H1 (cell line): ENCODE measurements around the gene DSG2. TPM values are rescaled to one million over a fixed set of nuclear protein-coding genes. Genes with fewer than 3 reads are reported as not detected.
A peak's percentile ranks its signal among the peaks of the same experiment; 100 is the strongest.

Experiments used
- CTCF ChIA-PET: fragments of 300-600 bp; sonication (Branson Sonifier 250); formaldehyde crosslinking; loops from one replicate; lab custom pipeline; 2021; ENCODE audit not compliant: partially characterized antibody; lab: Charles Lee
- POLR2A ChIA-PET: fragments of 300-600 bp; sonication (Branson Sonifier 250); formaldehyde crosslinking; loops from one replicate; lab custom pipeline; 2021; ENCODE audit warnings: inconsistent platforms; ENCODE audit not compliant: partially characterized antibody; lab: Charles Lee
- DNase-seq, 2 experiments: peaks; one replicate each; pipeline versions ENCODE4 v3.0.0 to v3.0.0-alpha.2; 2010 to 2022; ENCODE audit warnings: low spot score in 2 of 2, low read depth in 1 of 2, mixed read lengths in 1 of 2
- FAIRE-seq: peaks from 2 replicates; lab custom pipeline; 2011; peaks lifted over from hg19 to GRCh38; lab: Jason Lieb, UNC
- H2AFZ ChIP-seq: 2 replicates; pipeline ENCODE4 v1.8.1; 2012; ENCODE audit warnings: low read length, inconsistent platforms
- H2AK5ac ChIP-seq: 2 replicates; pipeline ENCODE4 v1.6.1; 2013; ENCODE audit warnings: low read depth, low read length
- H2BK120ac ChIP-seq: replicated peaks from 2 replicates; pipeline ENCODE3; 2013; ENCODE audit warnings: low read depth, low read length, inconsistent platforms
- H2BK12ac ChIP-seq: 2 replicates; pipeline ENCODE4 v1.6.1; 2013; ENCODE audit warnings: low read depth, low read length
- H2BK15ac ChIP-seq: 2 replicates; pipeline ENCODE4 v1.6.1; 2013; ENCODE audit warnings: low read length
- H2BK20ac ChIP-seq: 2 replicates; pipeline ENCODE4 v1.6.1; 2013; ENCODE audit warnings: low read length
- H2BK5ac ChIP-seq: 2 replicates; pipeline ENCODE4 v1.6.1; 2013; ENCODE audit warnings: low read depth, low read length
- H3K14ac ChIP-seq: 2 replicates; pipeline ENCODE4 v1.6.1; 2013; ENCODE audit warnings: inconsistent platforms; ENCODE audit not compliant: insufficient read length
- H3K18ac ChIP-seq: 2 replicates; pipeline ENCODE4 v1.6.1; 2013; ENCODE audit warnings: low read length; ENCODE audit errors: extremely low read depth
- H3K23ac ChIP-seq: 2 replicates; pipeline ENCODE4 v1.6.1; 2013; ENCODE audit warnings: inconsistent platforms; ENCODE audit not compliant: insufficient read length
- H3K23me2 ChIP-seq: 2 replicates; pipeline ENCODE4 v1.6.1; 2013; ENCODE audit warnings: low read depth, low read length
- H3K27ac ChIP-seq: 2 replicates; pipeline ENCODE4 v1.6.1; 2011; ENCODE audit warnings: low read depth, low read length, inconsistent platforms
- H3K27me3 ChIP-seq, 4 experiments: replicated peaks in 1 of 4; 1 replicate in 1 of 4; 2 replicates in 3 of 4; pipeline versions ENCODE4 v1.6.1 to v1.8.1; 2011 to 2013; ENCODE audit warnings: low read length in 3 of 4, mild to moderate bottlenecking in 3 of 4, inconsistent platforms in 2 of 4, mixed read lengths in 2 of 4, moderate library complexity in 1 of 4; ENCODE audit not compliant: control insufficient read depth in 3 of 4, insufficient read depth in 3 of 4; ENCODE audit errors: extremely low read depth in 1 of 4
- H3K36me3 ChIP-seq, 4 experiments: 2 replicates each; pipeline versions ENCODE4 v1.6.1 to v1.8.1; 2011 to 2013; ENCODE audit warnings: mild to moderate bottlenecking in 4 of 4, low read length in 3 of 4, moderate library complexity in 2 of 4, control low read depth in 1 of 4, inconsistent platforms in 1 of 4; ENCODE audit not compliant: insufficient read depth in 4 of 4, control insufficient read depth in 2 of 4
- H3K4ac ChIP-seq: replicated peaks from 2 replicates; pipeline ENCODE3; 2013; ENCODE audit warnings: low read length, low read depth, mixed read lengths, inconsistent platforms; ENCODE audit not compliant: insufficient read length
- H3K4me1 ChIP-seq, 4 experiments: replicated peaks in 1 of 4; 1 replicate in 1 of 4; 2 replicates in 3 of 4; pipeline versions ENCODE4 v1.6.1 to v1.8.1; 2011 to 2013; ENCODE audit warnings: low read length in 3 of 4, inconsistent platforms in 2 of 4, mixed read lengths in 1 of 4; ENCODE audit not compliant: insufficient read depth in 4 of 4, control insufficient read depth in 3 of 4
- H3K4me2 ChIP-seq, 2 experiments: 2 replicates each; pipeline versions ENCODE4 v1.6.1 to v1.8.1; 2011 to 2013; ENCODE audit warnings: low read depth in 2 of 2, low read length in 2 of 2, control low read depth in 1 of 2, inconsistent platforms in 1 of 2, mild to moderate bottlenecking in 1 of 2; ENCODE audit not compliant: insufficient read depth in 1 of 2
- H3K4me3 ChIP-seq, 4 experiments: fragments of 200-600, 300-600 bp in 1 of 4; sonication (generic), shearing (Covaris generic), sonication (Bioruptor Twin) in 1 of 4; 2 replicates each; pipeline versions ENCODE4 v1.5.1 to v1.8.1; 2011 to 2016; ENCODE audit warnings: low read length in 4 of 4, low read depth in 3 of 4, control low read depth in 2 of 4, inconsistent platforms in 2 of 4, mild to moderate bottlenecking in 2 of 4, mixed read lengths in 1 of 4, moderate library complexity in 1 of 4; ENCODE audit not compliant: insufficient read depth in 2 of 4; ENCODE audit errors: extremely low read depth in 1 of 4
- H3K56ac ChIP-seq: replicated peaks from 2 replicates; pipeline ENCODE3; 2013; ENCODE audit warnings: low read depth, mild to moderate bottlenecking, mixed read lengths, low read length, inconsistent platforms; ENCODE audit not compliant: insufficient read length
- H3K79me1 ChIP-seq: 2 replicates; pipeline ENCODE4 v1.6.1; 2013; ENCODE audit warnings: low read depth, low read length, control low read depth
- H3K79me2 ChIP-seq, 2 experiments: 2 replicates each; pipeline versions ENCODE4 v1.6.1 to v1.8.1; 2012 to 2013; ENCODE audit warnings: low read length in 2 of 2, mild to moderate bottlenecking in 2 of 2, inconsistent platforms in 1 of 2; ENCODE audit not compliant: insufficient read depth in 2 of 2, control insufficient read depth in 1 of 2
- H3K9ac ChIP-seq, 4 experiments: replicated peaks in 1 of 4; 1 replicate in 1 of 4; 2 replicates in 3 of 4; pipeline versions ENCODE4 v1.6.1 to v1.8.1; 2011 to 2013; ENCODE audit warnings: low read depth in 3 of 4, low read length in 3 of 4, control low read depth in 2 of 4, mild to moderate bottlenecking in 2 of 4, moderate library complexity in 2 of 4, inconsistent platforms in 1 of 4; ENCODE audit errors: extremely low read depth in 1 of 4
- H3K9me3 ChIP-seq, 2 experiments: 2 replicates each; pipeline versions ENCODE4 v1.6.1 to v1.8.1; 2012 to 2013; ENCODE audit warnings: mild to moderate bottlenecking in 2 of 2, moderate library complexity in 2 of 2, control low read depth in 1 of 2, inconsistent platforms in 1 of 2, low read depth in 1 of 2, low read length in 1 of 2, mixed read lengths in 1 of 2; ENCODE audit not compliant: insufficient read depth in 2 of 2
- H4K20me1 ChIP-seq, 2 experiments: replicated peaks in 1 of 2; 2 replicates each; pipeline versions ENCODE3 to v1.8.1; 2011 to 2013; ENCODE audit warnings: inconsistent platforms in 2 of 2, low read length in 2 of 2, mild to moderate bottlenecking in 1 of 2; ENCODE audit not compliant: insufficient read depth in 2 of 2, control insufficient read depth in 1 of 2
- H4K5ac ChIP-seq: 2 replicates; pipeline ENCODE4 v1.6.1; 2013; ENCODE audit warnings: low read length, low read depth, mixed read lengths, inconsistent platforms; ENCODE audit not compliant: insufficient read length
- H4K8ac ChIP-seq: 2 replicates; pipeline ENCODE4 v1.8.0; 2013; ENCODE audit warnings: mild to moderate bottlenecking, moderate library complexity, low read length, inconsistent platforms; ENCODE audit not compliant: insufficient read depth; ENCODE audit errors: extremely low read depth
- H4K91ac ChIP-seq: replicated peaks from 2 replicates; pipeline ENCODE3; 2013; ENCODE audit warnings: low read length, mixed read lengths, inconsistent platforms; ENCODE audit not compliant: insufficient read length
- ASH2L ChIP-seq: fragments of 200-600, 300-600 bp; sonication (generic); IDR thresholded peaks from one replicate; pipeline ENCODE4 v1.7.1; 2017; ENCODE audit warnings: low read length
- CTCF ChIP-seq, 3 experiments: IDR thresholded peaks; 1 replicate in 2 of 3; 2 replicates in 1 of 3; pipeline versions ENCODE4 v1.5.1 to v1.6.1; 2011; ENCODE audit warnings: low read length in 3 of 3, mild to moderate bottlenecking in 3 of 3, inconsistent platforms in 2 of 3, low read depth in 1 of 3, moderate library complexity in 1 of 3; ENCODE audit not compliant: insufficient read depth in 1 of 3; ENCODE audit errors: control extremely low read depth in 1 of 3
- E2F6 ChIP-seq: IDR thresholded peaks from 2 replicates; pipeline ENCODE4 v1.6.1; 2012; ENCODE audit warnings: inconsistent platforms
- HDAC2 ChIP-seq, 2 experiments: fragments of 300-600 bp in 1 of 2; sonication (generic) in 1 of 2; IDR thresholded peaks; 2 replicates each; pipeline ENCODE4 v1.6.1; 2011 to 2012; ENCODE audit warnings: low read depth in 2 of 2, low read length in 2 of 2, mild to moderate bottlenecking in 2 of 2, moderate library complexity in 2 of 2, borderline replicate concordance in 1 of 2, inconsistent platforms in 1 of 2
- JUN ChIP-seq: IDR thresholded peaks from 2 replicates; pipeline ENCODE4 v1.6.1; 2011; ENCODE audit warnings: low read depth, mild to moderate bottlenecking, improper control_type of control experiment, low read length
- NANOG ChIP-seq: IDR thresholded peaks from 2 replicates; pipeline ENCODE4 v1.6.1; 2011; ENCODE audit warnings: low read length, low read depth, mild to moderate bottlenecking, inconsistent platforms; ENCODE audit not compliant: insufficient read depth, poor library complexity, severe bottlenecking
- PHF8 ChIP-seq: fragments of 200-600 bp; sonication (generic); conservative IDR thresholded peaks from 2 replicates; pipeline ENCODE4 v1.7.1; 2012; ENCODE audit warnings: low read depth, mild to moderate bottlenecking, inconsistent platforms, low read length, moderate library complexity
- RAD21 ChIP-seq, 2 experiments: IDR thresholded peaks in 1 of 2; conservative IDR thresholded peaks in 1 of 2; 2 replicates each; pipeline ENCODE4 v1.6.1; 2011; ENCODE audit warnings: low read depth in 2 of 2, low read length in 2 of 2, improper control_type of control experiment in 1 of 2, inconsistent platforms in 1 of 2, mild to moderate bottlenecking in 1 of 2, moderate library complexity in 1 of 2
- YY1 ChIP-seq: IDR thresholded peaks from 2 replicates; pipeline ENCODE4 v1.6.1; 2011; ENCODE audit warnings: low read depth, mild to moderate bottlenecking, low read length
- ZNF274 ChIP-seq: IDR thresholded peaks from 2 replicates; pipeline ENCODE4 v1.7.0; 2012; ENCODE audit warnings: low read length, borderline replicate concordance; ENCODE audit errors: extremely low read depth
- WGBS, 2 experiments: shearing (Covaris generic) in 1 of 2; methylation state at CpG; one replicate each; pipeline versions ENCODE4 v1.1.6 to v1.1.7; 2013 to 2015; ENCODE audit warnings: low lambda C conversion rate in 2 of 2, mixed read lengths in 2 of 2, inconsistent platforms in 1 of 2, low coverage in 1 of 2, missing lambda C conversion rate in 1 of 2; ENCODE audit not compliant: insufficient replicate concordance in 2 of 2, insufficient coverage in 1 of 2, insufficient read length in 1 of 2; ENCODE audit errors: extremely low coverage in 1 of 2, missing lambda C conversion rate in 1 of 2; 5-methylcytosine and 5-hydroxymethylcytosine counted together
- polyA plus RNA-seq, 7 experiments: library from polyadenylated mRNA; depleted of rRNA in 3 of 7; stranded (reverse) in 5 of 7; unstranded in 2 of 7; fragments of >200 nt in 5 of 7; fragments of 200-250 nt in 2 of 7; gene quantifications; 1 replicate in 5 of 7; 2 replicates in 1 of 7; 4 replicates in 1 of 7; pipeline versions ENCODE4 v1.2.1 to v1.2.3, GENCODE V29; 2011 to 2013; ENCODE audit warnings: missing spikeins in 2 of 7, mixed read lengths in 2 of 7
- total RNA-seq: library from RNA; stranded (reverse); fragmentation: NEBNext Ultra II Directional; extraction: Animal tissue kit (Norgen Biotek cat#: 25700); gene quantifications from 2 replicates; pipeline ENCODE4 v1.2.1, GENCODE V29; 2021

Gene DSG2
- total and polyA plus RNA-seq, 2 of the 8 experiments (the other 6 are each of a cell fraction or from before 2014, with no cell fraction given): 60.1 to 144 TPM

- 90% methylated on average over 3 of the region's 3 CpGs; no CpG with 5 or more reads in 1 of the 2 experiments for WGBS, 2 experiments
- no peak overlapping the region for H3K23ac ChIP-seq
- DNase-seq (no peak), FAIRE-seq (no peak)
- no peak overlapping the region for H4K91ac ChIP-seq
- no peak overlapping the region for H3K9ac ChIP-seq
- H3K4me1 ChIP-seq: peaks cover 1 to 9% (median 2%) of the 10 kb centered on the region in 4 experiments; a peak in 3 of 7 replicates
- H3K4me2 ChIP-seq: no peak overlapping the region
- H3K4ac ChIP-seq: no peak overlapping the region
- no peak overlapping the region for H2AK5ac ChIP-seq
- H2BK12ac ChIP-seq: no peak overlapping the region
- no peaks in the 10 kb centered on the region for H4K20me1 ChIP-seq
- no peaks in the 10 kb centered on the region for H3K23me2 ChIP-seq
- no peaks in the 10 kb centered on the region for H3K27me3 ChIP-seq
- H3K36me3 ChIP-seq: no peaks in the 10 kb centered on the region
- CTCF ChIA-PET: interaction anchor here (1.0 to 4.1 kb wide), 16 partner anchors 12 to 420 kb away, joined by 3 to 22 read pairs (median 5); no protein-coding TSS in a partner anchor
- no peaks in the 10 kb centered on the region for H3K79me2 ChIP-seq
- POLR2A ChIA-PET: no interaction called here
- no peak overlapping the region for H3K18ac ChIP-seq
- H3K9me3 ChIP-seq: no peaks in the 10 kb centered on the region
- H4K5ac ChIP-seq: no peak overlapping the region
- no peak overlapping the region for H3K4me3 ChIP-seq
- no peak overlapping the region for H3K27ac ChIP-seq
- no peak overlapping the region for H2BK20ac ChIP-seq
- no peak overlapping the region for H3K56ac ChIP-seq
- H2AFZ ChIP-seq: no peak overlapping the region
- H2BK15ac ChIP-seq: no peak overlapping the region
- no peak overlapping the region for H2BK5ac ChIP-seq
- H3K79me1 ChIP-seq: no peaks in the 10 kb centered on the region
- H3K14ac ChIP-seq: no peak overlapping the region
- H2BK120ac ChIP-seq: no peak overlapping the region
- no peak overlapping the region for H4K8ac ChIP-seq
- TF ChIP-seq HDAC2 (IDR thresholded peaks at IDR 0.05; ENCODE audit: borderline replicate concordance in 1 of 2, low read depth in 2 of 2, low read length in 2 of 2) (no peak), ASH2L (no peak), NANOG (no peak), E2F6 (no peak), RAD21 (IDR thresholded peaks at IDR 0.05 in 1 of 2, conservative IDR thresholded peaks at IDR 0.05 in 1 of 2; ENCODE audit: low read depth in 2 of 2, low read length in 2 of 2) (peak; percentile 20 to 37), CTCF (IDR thresholded peaks at IDR 0.05; ENCODE audit: control extremely low read depth in 1 of 3, insufficient read depth in 1 of 3, low read depth in 1 of 3, low read length in 3 of 3) (peak; percentile 29 to 36 (median 32); a peak in 3 of 4 replicates), YY1 (no peak), ZNF274 (no peak), JUN (no peak), PHF8 (no peak)
Observed at GRCh38 chr18:31557446-31557845, 59.5 kb downstream of the DSG2 start.
